ENCODE measurements around the gene SH3GLB2.

Gene SH3GLB2

GRCh38 chr9:129075996-129076639 lies 48.0 kb upstream of the SH3GLB2 start:
- Histone ChIP-seq H2AFZ (ENCODE audit: low read length) (no peak overlapping the region), H3K4me3 (ENCODE audit: low read depth, low read length, poor library complexity, severe bottlenecking) (no peak overlapping the region), H4K20me1 (ENCODE audit: insufficient read depth, low read length) (no peaks in the 10 kb centered on the region), H3K9me3 (ENCODE audit: low read length) (no peaks in the 10 kb centered on the region), H3K27ac (ENCODE audit: low read depth, low read length, poor library complexity, severe bottlenecking) (no peak overlapping the region), H3K36me3 (ENCODE audit: insufficient read depth, low read length) (0 out of 2 replicates have a peak, but pooled peaks cover 4% of the 10 kb centered on the region), H3K4me2 (ENCODE audit: low read length) (no peak overlapping the region), H3F3A (ENCODE audit: insufficient read depth, low read length) (no peaks in the 10 kb centered on the region), H3K9ac (ENCODE audit: low read length) (no peak overlapping the region), H3K4me1 (ENCODE audit: insufficient read depth, low read length, severe bottlenecking) (peaks cover 13% of the 10 kb centered on the region), H3K9me2 (ENCODE audit: low read depth, low read length) (no peaks in the 10 kb centered on the region), H3K79me2 (ENCODE audit: insufficient read depth, low read length) (no peaks in the 10 kb centered on the region), H3K27me3 (ENCODE audit: insufficient read depth, low read length) (no peaks in the 10 kb centered on the region)
- no peak for TF ChIP-seq EZH2 (IDR thresholded peaks at IDR 0.05; ENCODE audit: borderline replicate concordance, low read length)
- TF ChIP-seq, protein P1, sequence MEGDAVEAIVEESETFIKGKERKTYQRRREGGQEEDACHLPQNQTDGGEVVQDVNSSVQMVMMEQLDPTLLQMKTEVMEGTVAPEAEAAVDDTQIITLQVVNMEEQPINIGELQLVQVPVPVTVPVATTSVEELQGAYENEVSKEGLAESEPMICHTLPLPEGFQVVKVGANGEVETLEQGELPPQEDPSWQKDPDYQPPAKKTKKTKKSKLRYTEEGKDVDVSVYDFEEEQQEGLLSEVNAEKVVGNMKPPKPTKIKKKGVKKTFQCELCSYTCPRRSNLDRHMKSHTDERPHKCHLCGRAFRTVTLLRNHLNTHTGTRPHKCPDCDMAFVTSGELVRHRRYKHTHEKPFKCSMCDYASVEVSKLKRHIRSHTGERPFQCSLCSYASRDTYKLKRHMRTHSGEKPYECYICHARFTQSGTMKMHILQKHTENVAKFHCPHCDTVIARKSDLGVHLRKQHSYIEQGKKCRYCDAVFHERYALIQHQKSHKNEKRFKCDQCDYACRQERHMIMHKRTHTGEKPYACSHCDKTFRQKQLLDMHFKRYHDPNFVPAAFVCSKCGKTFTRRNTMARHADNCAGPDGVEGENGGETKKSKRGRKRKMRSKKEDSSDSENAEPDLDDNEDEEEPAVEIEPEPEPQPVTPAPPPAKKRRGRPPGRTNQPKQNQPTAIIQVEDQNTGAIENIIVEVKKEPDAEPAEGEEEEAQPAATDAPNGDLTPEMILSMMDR (IDR thresholded peaks at IDR 0.05; ENCODE audit: low read length) = no peak

DNA sequence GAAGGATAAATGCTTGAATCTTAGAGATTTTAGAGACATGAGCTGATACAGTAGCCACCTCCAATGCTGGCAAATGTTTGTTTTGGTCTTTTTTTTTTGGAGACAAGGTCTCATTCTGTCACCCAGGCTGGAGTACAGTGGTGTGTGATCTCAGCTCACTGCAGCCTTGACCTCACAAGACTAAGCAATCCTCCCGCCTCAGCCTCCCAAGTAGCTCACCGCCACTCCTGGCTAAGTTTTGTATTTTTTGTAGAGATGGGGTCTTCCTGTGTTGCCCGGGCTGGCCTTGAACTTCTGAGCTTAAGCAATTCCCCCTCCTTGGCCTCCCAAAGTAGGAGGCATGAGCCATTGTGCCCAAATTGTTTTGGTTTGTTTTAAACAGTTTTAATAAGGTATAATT lies 46.0 kb upstream of the SH3GLB2 start:
- Histone ChIP-seq H3K4me1 (ENCODE audit: insufficient read depth, low read length, severe bottlenecking) (peaks cover 7% of the 10 kb centered on the region), H3K36me3 (ENCODE audit: insufficient read depth, low read length) (peaks cover 13% of the 10 kb centered on the region; the same call in 1 of the 2 replicates), H3K79me2 (ENCODE audit: insufficient read depth, low read length) (no peaks in the 10 kb centered on the region), H3K9me3 (ENCODE audit: low read length) (no peaks in the 10 kb centered on the region), H3K9ac (ENCODE audit: low read length) (no peak overlapping the region), H3K9me2 (ENCODE audit: low read depth, low read length) (no peaks in the 10 kb centered on the region), H3K4me2 (ENCODE audit: low read length) (no peak overlapping the region), H2AFZ (ENCODE audit: low read length) (no peak overlapping the region), H3K4me3 (ENCODE audit: low read depth, low read length, poor library complexity, severe bottlenecking) (no peak overlapping the region), H4K20me1 (ENCODE audit: insufficient read depth, low read length) (no peaks in the 10 kb centered on the region), H3F3A (ENCODE audit: insufficient read depth, low read length) (no peaks in the 10 kb centered on the region), H3K27ac (ENCODE audit: low read depth, low read length, poor library complexity, severe bottlenecking) (no peak overlapping the region), H3K27me3 (ENCODE audit: insufficient read depth, low read length) (no peaks in the 10 kb centered on the region)
- TF ChIP-seq EZH2 (IDR thresholded peaks at IDR 0.05; ENCODE audit: borderline replicate concordance, low read length) = no peak
- TF ChIP-seq, protein P1 (IDR thresholded peaks at IDR 0.05; ENCODE audit: low read length) = no peak

GRCh38 chr9:129073404-129073803 lies 45.3 kb upstream of the SH3GLB2 start:
- Histone ChIP-seq H4K20me1 (ENCODE audit: insufficient read depth, low read length) (no peaks in the 10 kb centered on the region), H3K9me3 (ENCODE audit: low read length) (no peaks in the 10 kb centered on the region), H3K4me3 (ENCODE audit: low read depth, low read length, poor library complexity, severe bottlenecking) (no peak overlapping the region), H3K9ac (ENCODE audit: low read length) (no peak overlapping the region), H3K79me2 (ENCODE audit: insufficient read depth, low read length) (no peaks in the 10 kb centered on the region), H3F3A (ENCODE audit: insufficient read depth, low read length) (no peaks in the 10 kb centered on the region), H3K4me1 (ENCODE audit: insufficient read depth, low read length, severe bottlenecking) (peaks cover 14% of the 10 kb centered on the region), H2AFZ (ENCODE audit: low read length) (no peak overlapping the region), H3K27ac (ENCODE audit: low read depth, low read length, poor library complexity, severe bottlenecking) (no peak overlapping the region), H3K9me2 (ENCODE audit: low read depth, low read length) (no peaks in the 10 kb centered on the region), H3K36me3 (ENCODE audit: insufficient read depth, low read length) (peaks cover 18% of the 10 kb centered on the region; the same call in 1 of the 2 replicates), H3K4me2 (ENCODE audit: low read length) (no peak overlapping the region), H3K27me3 (ENCODE audit: insufficient read depth, low read length) (no peaks in the 10 kb centered on the region)
- no peak for TF ChIP-seq EZH2 (IDR thresholded peaks at IDR 0.05; ENCODE audit: borderline replicate concordance, low read length)
- TF ChIP-seq, protein P1 (IDR thresholded peaks at IDR 0.05; ENCODE audit: low read length) = no peak

Data from OCI-LY1 (cell line).